Measurements from ENCODE around the gene ACBD6.
A peak's percentile ranks its signal among the peaks of the same experiment; 100 is the strongest.
"Not testable (repeated sequence)": the region's sequence is repeated elsewhere in the genome, so short reads cannot be mapped to it uniquely, and the experiment has no call there.

ACBD6 gene, protein sequence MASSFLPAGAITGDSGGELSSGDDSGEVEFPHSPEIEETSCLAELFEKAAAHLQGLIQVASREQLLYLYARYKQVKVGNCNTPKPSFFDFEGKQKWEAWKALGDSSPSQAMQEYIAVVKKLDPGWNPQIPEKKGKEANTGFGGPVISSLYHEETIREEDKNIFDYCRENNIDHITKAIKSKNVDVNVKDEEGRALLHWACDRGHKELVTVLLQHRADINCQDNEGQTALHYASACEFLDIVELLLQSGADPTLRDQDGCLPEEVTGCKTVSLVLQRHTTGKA

DNA sequence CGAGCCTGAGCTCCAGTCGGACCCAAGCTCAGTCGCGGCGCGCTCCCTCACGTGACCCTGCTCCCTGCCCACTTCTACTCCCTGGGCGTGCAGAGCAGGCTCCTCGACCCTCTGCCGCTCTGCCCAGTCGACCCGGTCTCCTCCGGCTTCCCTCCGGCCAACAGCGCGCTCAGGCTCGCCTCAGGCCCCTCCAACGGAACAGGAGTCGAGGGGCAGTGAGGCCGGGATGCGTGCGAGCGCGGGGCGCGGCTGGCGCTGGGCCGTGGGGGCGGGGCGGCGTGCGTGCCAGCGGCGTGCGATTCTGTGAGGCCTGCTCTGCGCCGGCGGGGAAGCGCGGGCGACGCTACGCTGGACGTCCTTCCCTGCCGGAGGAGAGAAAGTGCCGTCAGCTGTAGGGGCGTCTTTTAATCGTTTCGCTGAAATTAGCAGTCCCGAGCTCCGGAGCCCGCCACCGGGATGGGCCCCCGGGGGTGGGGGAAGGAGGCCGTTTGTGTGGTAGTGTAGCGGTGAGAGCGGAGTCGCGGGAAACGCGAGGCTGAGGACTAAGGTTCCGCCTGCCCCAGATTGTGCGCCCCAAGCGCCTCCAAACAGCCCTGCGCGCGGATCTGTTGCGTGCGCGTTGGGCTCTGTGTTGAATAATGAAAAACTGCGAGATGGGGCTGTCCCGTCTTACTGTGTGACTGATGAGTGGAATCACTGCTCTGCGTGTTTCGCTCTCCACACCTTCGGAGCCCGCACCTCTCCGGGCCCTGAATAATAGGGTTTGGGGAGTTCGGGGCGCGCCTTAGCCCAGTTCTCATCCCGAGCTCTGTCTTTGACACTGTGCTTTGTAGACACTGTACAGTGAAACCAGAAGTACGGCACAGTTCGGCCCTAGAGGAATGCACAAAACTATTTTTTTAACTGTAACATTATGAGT, at the start of gene ACBD6:
TSS of gene ACBD6 (minus strand) at position 217 of the 919 bp plus-strand sequence. CDS start 311 bp downstream, outside the sequence.
- peak; percentile 84 for DNase-seq (ENCODE audit: low spot score)

GRCh38 chr1:180551997-180552396, 49.6 kb upstream of the ACBD6 start:
- DNase-seq (ENCODE audit: low spot score) = no peak

- no peak for DNase-seq (ENCODE audit: low spot score)
These were observed 47.9 kb upstream of the ACBD6 start for GRCh38 chr1:180550241-180550640.

- DNase-seq (ENCODE audit: low spot score) = not testable (repeated sequence)
These were observed 47.4 kb upstream of the ACBD6 start for GRCh38 chr1:180549770-180550169.

DNA sequence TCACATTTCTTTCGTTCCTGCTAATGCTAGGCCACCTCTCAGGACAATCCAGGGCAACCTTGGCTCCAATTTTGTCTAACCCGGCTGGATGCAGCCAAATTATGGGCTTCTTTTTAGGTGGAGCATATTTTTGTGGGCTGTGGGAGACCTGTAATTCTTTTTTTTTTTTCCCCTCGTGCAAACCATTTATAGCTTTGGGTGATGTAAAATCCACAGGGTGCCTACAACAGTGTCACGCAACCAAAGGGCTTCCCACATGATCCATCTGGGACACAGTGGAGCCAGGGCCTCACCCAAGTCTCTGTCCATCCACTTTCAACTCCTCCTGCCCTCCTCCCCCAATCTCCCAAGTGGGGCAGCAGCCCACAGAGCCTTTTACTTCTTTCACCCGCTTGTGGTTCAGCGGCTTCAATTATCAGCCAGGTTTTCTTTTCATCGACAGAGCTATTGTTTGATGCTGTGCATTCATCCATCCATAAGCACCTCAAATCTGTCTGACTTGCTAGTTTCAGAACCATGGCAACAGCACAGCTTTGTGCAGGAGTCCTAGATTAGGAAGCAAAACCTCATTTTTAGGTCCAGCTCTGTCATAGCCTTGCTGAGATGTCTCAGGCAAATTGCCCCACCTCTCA, 46.4 kb upstream of the ACBD6 start:
- DNase-seq (ENCODE audit: low spot score) = peak; percentile 23

GRCh38 chr1:180545991-180546390, 43.6 kb upstream of the ACBD6 start:
- no peak for DNase-seq (ENCODE audit: low spot score)

GRCh38 chr1:180544050-180544449, 41.7 kb upstream of the ACBD6 start:
- no peak for DNase-seq (ENCODE audit: low spot score)

DNA sequence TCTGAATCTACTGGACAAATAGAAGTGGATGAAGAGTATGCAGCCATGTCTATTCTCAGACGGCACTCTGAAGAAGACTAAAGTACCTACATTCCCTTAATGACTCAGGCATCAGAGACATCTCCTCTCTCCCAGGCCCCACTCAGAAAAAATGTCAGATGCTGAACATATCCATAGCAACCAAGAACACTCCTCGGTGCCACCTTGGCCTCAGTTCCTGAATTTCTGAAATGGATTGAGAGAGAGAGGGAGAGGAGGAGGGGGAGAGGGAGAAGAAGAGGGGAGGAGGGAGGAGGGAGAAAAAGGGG, 40.4 kb upstream of the ACBD6 start:
- no peak for DNase-seq (ENCODE audit: low spot score)

- no peak for DNase-seq (ENCODE audit: low spot score)
These were observed 39.9 kb upstream of the ACBD6 start for GRCh38 chr1:180542113-180542837.

- DNase-seq (ENCODE audit: low spot score) = no peak
These were observed 38.6 kb upstream of the ACBD6 start for GRCh38 chr1:180540697-180541594.

DNA sequence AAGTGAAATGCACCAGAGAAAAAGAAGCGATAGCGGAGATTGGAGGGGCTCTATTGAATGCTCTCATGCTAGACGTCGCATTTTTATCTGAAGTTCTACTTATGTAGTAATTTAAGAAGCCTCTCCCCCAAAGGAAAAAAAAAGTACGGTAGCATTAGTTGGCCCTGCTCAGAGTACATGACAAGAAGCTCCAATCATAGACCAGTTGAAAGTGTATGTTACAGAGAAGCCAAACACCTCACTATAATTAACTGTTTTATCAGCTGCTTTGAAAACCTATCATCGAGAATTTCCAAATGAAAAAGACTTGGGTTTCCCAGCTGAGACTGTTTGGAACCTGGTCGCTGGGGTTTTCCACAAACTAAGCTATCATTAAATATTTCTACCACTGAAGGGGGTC, 36.8 kb upstream of the ACBD6 start:
- DNase-seq (ENCODE audit: low spot score) = no peak

GRCh38 chr1:180536821-180537372, 34.5 kb upstream of the ACBD6 start:
- no peak for DNase-seq (ENCODE audit: low spot score)

GRCh38 chr1:180535418-180535999, 33.1 kb upstream of the ACBD6 start:
- no peak for DNase-seq (ENCODE audit: low spot score)

DNA sequence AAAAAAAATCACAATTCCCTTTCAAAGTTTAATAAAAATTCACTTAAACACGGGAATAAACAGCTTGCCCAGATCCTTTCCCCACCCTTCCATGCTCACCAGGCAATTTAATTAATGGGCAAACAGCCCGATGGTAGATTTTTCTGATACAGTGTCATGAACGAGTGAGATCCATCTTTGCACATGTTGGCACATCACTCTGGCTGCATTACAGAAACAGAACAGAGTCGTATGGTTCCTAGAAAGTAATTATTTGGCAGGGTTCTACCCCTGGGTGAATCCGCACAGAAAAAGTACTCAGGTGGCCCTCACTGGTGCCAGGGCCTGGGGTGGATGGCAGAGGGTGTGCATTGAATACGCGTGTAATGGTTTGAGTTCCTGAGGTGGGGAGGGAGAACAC, 31.8 kb upstream of the ACBD6 start:
- DNase-seq (ENCODE audit: low spot score) = no peak

DNA sequence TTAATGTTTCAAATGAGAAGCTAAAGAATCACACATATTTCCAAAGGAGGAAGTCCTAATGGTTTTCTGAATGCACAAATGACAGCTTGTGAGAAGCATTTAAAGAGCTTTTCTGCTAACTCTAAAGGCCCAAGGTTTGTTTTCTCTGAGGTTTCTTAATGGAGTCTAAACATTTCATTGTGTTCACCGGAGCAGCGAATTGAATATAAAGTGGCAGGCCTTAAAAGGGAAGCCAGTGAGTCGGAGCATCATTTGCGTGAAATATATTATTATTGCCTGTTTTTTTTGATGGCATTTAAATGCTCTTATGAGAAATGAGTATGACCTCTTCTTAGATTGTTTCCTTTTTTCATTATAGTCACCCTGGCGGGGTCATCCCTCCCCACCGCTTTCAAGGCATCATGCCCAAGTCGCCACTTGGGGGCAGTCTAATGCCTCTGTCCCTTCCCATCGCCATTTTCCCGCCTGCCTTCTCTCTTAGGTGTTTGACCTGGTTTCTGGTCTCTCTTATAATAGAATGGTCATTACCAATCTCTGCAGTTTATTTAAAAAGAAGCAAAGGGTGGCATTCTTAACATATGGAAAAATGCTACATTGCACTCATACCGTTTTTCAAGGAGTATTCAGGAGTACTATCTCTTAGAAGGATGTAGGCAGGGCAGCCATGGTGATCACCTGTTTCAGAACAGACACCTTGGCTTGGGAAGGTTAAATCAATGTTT, 31.1 kb upstream of the ACBD6 start:
- peak; percentile 34 for DNase-seq (ENCODE audit: low spot score)

DNA sequence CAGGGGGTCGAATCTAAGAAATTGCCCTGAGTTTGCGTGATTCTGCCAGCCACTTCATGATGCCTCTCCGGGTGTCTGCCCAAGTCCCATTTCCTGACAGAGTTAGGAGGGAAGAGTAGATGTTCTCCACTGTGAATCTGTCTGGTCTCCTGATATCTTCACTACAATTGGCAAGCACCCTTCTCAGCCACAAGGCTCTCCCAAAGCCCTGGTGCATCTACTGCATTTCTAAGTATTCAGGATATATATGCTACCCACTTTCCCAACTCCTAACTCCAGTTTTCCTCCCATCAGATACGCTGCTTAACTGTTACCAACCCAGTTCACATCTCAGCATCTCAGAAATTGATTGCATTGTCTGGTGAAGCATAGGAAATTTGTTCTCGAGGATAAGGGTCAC, 30.5 kb upstream of the ACBD6 start:
- DNase-seq (ENCODE audit: low spot score) = no peak

DNA sequence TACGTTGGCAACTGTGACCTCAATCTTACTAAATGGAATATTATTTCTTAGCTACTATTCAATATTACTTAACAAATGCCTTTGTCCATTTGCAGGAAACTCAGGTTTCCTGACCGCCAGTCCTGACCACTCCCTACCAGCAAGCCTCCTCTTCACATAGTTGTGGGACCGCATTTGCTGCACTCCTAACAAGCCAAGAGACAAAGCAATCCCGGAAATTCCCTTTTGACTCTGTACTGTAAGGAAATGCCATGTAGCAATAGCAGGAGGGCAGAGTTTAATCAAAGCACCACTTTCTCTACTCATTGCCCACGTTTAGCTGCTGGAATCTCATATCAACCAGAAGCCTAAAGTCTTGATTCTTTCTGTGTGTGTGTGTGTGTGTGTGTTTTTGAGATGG, 28.1 kb upstream of the ACBD6 start:
- DNase-seq (ENCODE audit: low spot score) = peak; percentile 75

GRCh38 chr1:180528868-180529470, 26.6 kb upstream of the ACBD6 start:
- DNase-seq (ENCODE audit: low spot score) = no peak

DNA sequence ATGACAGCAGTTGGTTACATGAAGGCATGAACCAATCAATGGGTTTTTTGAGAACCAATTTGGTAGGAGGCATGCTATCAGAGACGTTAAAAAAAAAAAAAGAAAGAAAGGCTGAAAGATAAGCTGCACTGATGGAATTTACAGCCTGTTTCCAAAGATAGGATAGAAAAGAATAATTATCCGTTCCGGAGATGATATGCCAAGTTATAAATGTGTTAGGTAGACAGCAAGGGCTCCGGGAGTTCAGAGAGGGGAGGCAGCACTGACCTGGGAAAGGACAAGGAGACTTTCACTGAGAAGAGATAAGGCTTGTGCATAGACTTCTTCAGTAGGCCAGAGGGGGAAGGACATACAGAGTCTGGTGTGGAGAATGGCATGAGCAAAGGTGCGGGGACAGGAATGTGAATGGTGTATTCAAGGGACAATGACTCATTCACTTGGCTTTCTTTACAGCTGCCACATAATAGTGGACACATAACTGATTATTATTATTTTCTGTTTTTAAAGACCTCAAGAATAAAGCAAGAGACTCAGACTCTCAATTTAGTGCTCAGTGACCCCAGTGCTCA, 24.8 kb upstream of the ACBD6 start:
- peak; percentile 64 for DNase-seq (ENCODE audit: low spot score)

All from SW480 (cell line).